HEK293 (cell line): Measurements from ENCODE around the gene SCAMP2.
A peak's percentile ranks its signal among the peaks of the same experiment; 100 is the strongest.

Experiments
- CTCF ChIA-PET: fragments of 350-600 bp; formaldehyde crosslinking; extraction: SDS; loops from one replicate; lab custom pipeline; 2021; ENCODE audit warnings: antibody characterized with exemption; lab: Yijun Ruan, JAX
- POLR2A ChIA-PET: fragments of 300-600 bp; formaldehyde crosslinking; extraction: SDS; loops from one replicate; lab custom pipeline; 2020; ENCODE audit warnings: antibody characterized with exemption, inconsistent platforms; lab: Yijun Ruan, JAX
- H3K27ac ChIP-seq: fragments of 200-500 bp; sonication (Bioruptor generic); 2 replicates; pipeline ENCODE4 v1.5.1; 2014; ENCODE audit warnings: low read depth, low read length, control low read depth, inconsistent platforms; ENCODE audit errors: extremely low read depth
- H3K36me3 ChIP-seq, 2 experiments: fragments of 200-500 bp in 1 of 2; sonication (Bioruptor generic) in 1 of 2; 1 replicate in 1 of 2; 2 replicates in 1 of 2; pipeline ENCODE4 v1.5.1; 2014 to 2017; ENCODE audit warnings: inconsistent platforms in 2 of 2, low read length in 2 of 2; ENCODE audit not compliant: control insufficient read depth in 2 of 2, insufficient read depth in 1 of 2
- H3K4me1 ChIP-seq: fragments of 200-500 bp; sonication (Bioruptor generic); 2 replicates; pipeline ENCODE4 v1.5.1; 2014; ENCODE audit warnings: mild to moderate bottlenecking, low read length, inconsistent platforms; ENCODE audit not compliant: control insufficient read depth, insufficient read depth
- H3K4me3 ChIP-seq: 2 replicates; pipeline ENCODE4 v1.5.1; 2011; ENCODE audit warnings: low read depth, mild to moderate bottlenecking, control low read depth, low read length, moderate library complexity
- H3K9me3 ChIP-seq: fragments of 200-500 bp; sonication (Bioruptor generic); 2 replicates; pipeline ENCODE4 v1.5.1; 2014; ENCODE audit warnings: low read depth, low read length, inconsistent platforms; ENCODE audit not compliant: control insufficient read depth, insufficient read depth
- GLIS1 ChIP-seq: fragments of 450-650 bp; formaldehyde crosslinking; IDR thresholded peaks from 2 replicates; pipeline ENCODE4 v1.5.1; 2016; ENCODE audit warnings: missing biosample characterization, missing genetic modification characterization
- GLIS2 ChIP-seq: fragments of 450-650 bp; formaldehyde crosslinking; IDR thresholded peaks from 2 replicates; pipeline ENCODE4 v1.5.1; 2016; ENCODE audit warnings: missing biosample characterization, missing genetic modification characterization
- KLF10 ChIP-seq: fragments of 450-650 bp; IDR thresholded peaks from 2 replicates; pipeline ENCODE4 v1.5.1; 2018; ENCODE audit warnings: missing biosample characterization, mild to moderate bottlenecking, missing genetic modification characterization
- SCRT1 ChIP-seq: fragments of 450-650 bp; formaldehyde crosslinking; IDR thresholded peaks from 2 replicates; pipeline ENCODE4 v1.5.1; 2016; ENCODE audit warnings: missing biosample characterization, missing genetic modification characterization, borderline replicate concordance
- SCRT2 ChIP-seq: fragments of 450-650 bp; formaldehyde crosslinking; IDR thresholded peaks from 2 replicates; pipeline ENCODE4 v1.5.1; 2016; ENCODE audit warnings: missing biosample characterization, missing genetic modification characterization
- SP7 ChIP-seq: fragments of 450-650 bp; formaldehyde crosslinking; IDR thresholded peaks from 2 replicates; pipeline ENCODE4 v1.5.1; 2016; ENCODE audit warnings: missing biosample characterization, missing genetic modification characterization
- ZFP3 ChIP-seq: fragments of 450-650 bp; formaldehyde crosslinking; IDR thresholded peaks from 2 replicates; pipeline ENCODE4 v1.5.1; 2016; ENCODE audit warnings: low read depth, missing biosample characterization, missing genetic modification characterization
- ZIC2 ChIP-seq: fragments of 450-650 bp; formaldehyde crosslinking; IDR thresholded peaks from 2 replicates; pipeline ENCODE4 v1.5.1; 2016; ENCODE audit warnings: missing biosample characterization, missing genetic modification characterization
- ZNF112 ChIP-seq: fragments of 450-650 bp; formaldehyde crosslinking; IDR thresholded peaks from 2 replicates; pipeline ENCODE4 v1.5.0; 2017; ENCODE audit warnings: missing biosample characterization, missing genetic modification characterization
- ZNF114 ChIP-seq: fragments of 450-650 bp; formaldehyde crosslinking; IDR thresholded peaks from 2 replicates; pipeline ENCODE4 v1.5.0; 2017; ENCODE audit warnings: missing biosample characterization, missing genetic modification characterization
- ZNF16 ChIP-seq: fragments of 450-650 bp; formaldehyde crosslinking; IDR thresholded peaks from 2 replicates; pipeline ENCODE4 v1.5.1; 2016; ENCODE audit warnings: low read depth, missing biosample characterization, missing genetic modification characterization
- ZNF23 ChIP-seq: fragments of 450-650 bp; formaldehyde crosslinking; IDR thresholded peaks from 2 replicates; pipeline ENCODE4 v1.5.1; 2016; ENCODE audit warnings: missing biosample characterization, missing genetic modification characterization, borderline replicate concordance
- ZNF335 ChIP-seq: fragments of 450-650 bp; formaldehyde crosslinking; conservative IDR thresholded peaks from 2 replicates; pipeline ENCODE4 v1.5.1; 2016; ENCODE audit warnings: missing biosample characterization, missing genetic modification characterization
- ZNF529 ChIP-seq: fragments of 450-650 bp; formaldehyde crosslinking; IDR thresholded peaks from 2 replicates; pipeline ENCODE4 v1.5.1; 2017; ENCODE audit warnings: missing genetic modification characterization, missing biosample characterization; ENCODE audit not compliant: insufficient replicate concordance
- ZNF596 ChIP-seq: fragments of 450-650 bp; IDR thresholded peaks from 2 replicates; pipeline ENCODE4 v1.5.0; 2018; ENCODE audit warnings: missing biosample characterization, mild to moderate bottlenecking, missing genetic modification characterization, moderate library complexity
- ZNF626 ChIP-seq: fragments of 450-650 bp; sonication (Bioruptor Pico); formaldehyde crosslinking; IDR thresholded peaks from 2 replicates; pipeline ENCODE4 v1.5.1; 2018; ENCODE audit warnings: missing biosample characterization, missing genetic modification characterization, inconsistent platforms
- ZNF701 ChIP-seq: fragments of 450-650 bp; formaldehyde crosslinking; IDR thresholded peaks from 2 replicates; pipeline ENCODE4 v1.5.1; 2016; ENCODE audit warnings: missing biosample characterization, missing genetic modification characterization
- ZNF791 ChIP-seq: fragments of 450-650 bp; formaldehyde crosslinking; IDR thresholded peaks from 2 replicates; pipeline ENCODE4 v1.5.1; 2016; ENCODE audit warnings: missing biosample characterization, missing genetic modification characterization
- ZSCAN16 ChIP-seq: fragments of 450-650 bp; formaldehyde crosslinking; IDR thresholded peaks from 2 replicates; pipeline ENCODE4 v1.5.1; 2016; ENCODE audit warnings: missing biosample characterization, missing genetic modification characterization
- TF ChIP-seq, protein P1 (sequence below): fragments of 450-650 bp; formaldehyde crosslinking; IDR thresholded peaks from 2 replicates; pipeline ENCODE4 v1.5.1; 2017; ENCODE audit warnings: missing biosample characterization, missing genetic modification characterization
- TF ChIP-seq, protein P2 (sequence below): fragments of 450-650 bp; formaldehyde crosslinking; IDR thresholded peaks from 2 replicates; pipeline ENCODE4 v1.5.1; 2016; ENCODE audit warnings: missing biosample characterization, missing genetic modification characterization
- TF ChIP-seq, protein P3 (sequence below): fragments of 450-650 bp; formaldehyde crosslinking; conservative IDR thresholded peaks from 2 replicates; pipeline ENCODE4 v1.5.1; 2016; ENCODE audit warnings: low read depth, missing biosample characterization, missing genetic modification characterization
- TF ChIP-seq, protein P4 (sequence below): fragments of 450-650 bp; formaldehyde crosslinking; IDR thresholded peaks from 2 replicates; pipeline ENCODE4 v1.5.1; 2016; ENCODE audit warnings: missing biosample characterization, missing genetic modification characterization, low read depth
- TF ChIP-seq, protein P5 (sequence below): fragments of 450-650 bp; formaldehyde crosslinking; IDR thresholded peaks from 2 replicates; pipeline ENCODE4 v1.5.1; 2016; ENCODE audit warnings: missing biosample characterization, missing genetic modification characterization
- TF ChIP-seq, protein P6 (sequence below): fragments of 450-650 bp; formaldehyde crosslinking; IDR thresholded peaks from 2 replicates; pipeline ENCODE4 v1.5.1; 2016; ENCODE audit warnings: missing biosample characterization, missing genetic modification characterization

SCAMP2 gene

DNA sequence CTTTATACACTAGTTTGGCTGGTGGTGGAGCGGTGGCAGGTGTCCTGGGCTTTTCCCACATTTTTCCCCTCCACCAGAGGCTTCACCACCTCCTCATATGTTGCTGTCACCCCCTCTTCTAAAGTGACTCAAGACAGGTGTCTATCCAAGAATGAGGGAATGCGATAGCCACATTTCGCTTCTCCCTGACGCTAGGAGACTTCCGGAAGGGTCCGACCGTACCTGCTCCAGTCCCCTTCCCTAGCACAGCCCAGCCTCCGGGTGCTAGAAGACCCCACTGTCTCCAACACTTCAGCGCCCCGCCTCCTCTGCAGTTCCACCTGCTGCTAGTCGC is 496 bp downstream of the SCAMP2 start:
- Histone ChIP-seq H3K9me3 (no peaks in the 10 kb centered on the region), H3K36me3 (peaks cover 8 to 23% of the 10 kb centered on the region in 2 experiments; a peak in 2 of 3 replicates), H3K4me3 (peak overlapping the region; percentile 96), H3K27ac (peak overlapping the region; percentile 74), H3K4me1 (peaks cover 7% of the 10 kb centered on the region)
- CTCF ChIA-PET = interaction anchor here (1.4 kb wide), 1 partner anchor 9 kb away, joined by 3 read pairs; no protein-coding TSS in a partner anchor
- POLR2A ChIA-PET = interaction anchor here (1.7 to 4.3 kb wide), 2 partner anchors 12 to 17 kb away, joined by 7 to 12 read pairs; partner anchors contain the start of gene MPI
- TF ChIP-seq ZNF23 (no peak), ZNF701 (no peak), ZNF791 (tag by site-specific recombination) (no peak), ZSCAN16 (tag by site-specific recombination) (no peak), GLIS1 (0 out of 2 replicates have a peak, but pooled peaks have one; percentile 5), ZNF335 (peak; percentile 75), ZNF114 (tag by site-specific recombination) (no peak), ZFP3 (tag by site-specific recombination) (no peak), SCRT1 (tag by site-specific recombination) (peak; percentile 99), SCRT2 (peak; percentile 99; the same call in 1 of the 2 replicates), ZNF596 (tag by site-specific recombination) (no peak), ZNF16 (tag by site-specific recombination) (no peak), ZNF626 (tag by site-specific recombination) (no peak), ZNF112 (tag by site-specific recombination) (no peak), KLF10 (tag by site-specific recombination) (no peak), GLIS2 (0 out of 2 replicates have a peak, but pooled peaks have one; percentile 47), SP7 (tag by site-specific recombination) (no peak), ZIC2 (no peak), ZNF529 (tag by site-specific recombination) (no peak)
- TF ChIP-seq, protein P1, sequence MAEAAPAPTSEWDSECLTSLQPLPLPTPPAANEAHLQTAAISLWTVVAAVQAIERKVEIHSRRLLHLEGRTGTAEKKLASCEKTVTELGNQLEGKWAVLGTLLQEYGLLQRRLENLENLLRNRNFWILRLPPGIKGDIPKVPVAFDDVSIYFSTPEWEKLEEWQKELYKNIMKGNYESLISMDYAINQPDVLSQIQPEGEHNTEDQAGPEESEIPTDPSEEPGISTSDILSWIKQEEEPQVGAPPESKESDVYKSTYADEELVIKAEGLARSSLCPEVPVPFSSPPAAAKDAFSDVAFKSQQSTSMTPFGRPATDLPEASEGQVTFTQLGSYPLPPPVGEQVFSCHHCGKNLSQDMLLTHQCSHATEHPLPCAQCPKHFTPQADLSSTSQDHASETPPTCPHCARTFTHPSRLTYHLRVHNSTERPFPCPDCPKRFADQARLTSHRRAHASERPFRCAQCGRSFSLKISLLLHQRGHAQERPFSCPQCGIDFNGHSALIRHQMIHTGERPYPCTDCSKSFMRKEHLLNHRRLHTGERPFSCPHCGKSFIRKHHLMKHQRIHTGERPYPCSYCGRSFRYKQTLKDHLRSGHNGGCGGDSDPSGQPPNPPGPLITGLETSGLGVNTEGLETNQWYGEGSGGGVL (tag by site-specific recombination) = no peak
- TF ChIP-seq, protein P2, sequence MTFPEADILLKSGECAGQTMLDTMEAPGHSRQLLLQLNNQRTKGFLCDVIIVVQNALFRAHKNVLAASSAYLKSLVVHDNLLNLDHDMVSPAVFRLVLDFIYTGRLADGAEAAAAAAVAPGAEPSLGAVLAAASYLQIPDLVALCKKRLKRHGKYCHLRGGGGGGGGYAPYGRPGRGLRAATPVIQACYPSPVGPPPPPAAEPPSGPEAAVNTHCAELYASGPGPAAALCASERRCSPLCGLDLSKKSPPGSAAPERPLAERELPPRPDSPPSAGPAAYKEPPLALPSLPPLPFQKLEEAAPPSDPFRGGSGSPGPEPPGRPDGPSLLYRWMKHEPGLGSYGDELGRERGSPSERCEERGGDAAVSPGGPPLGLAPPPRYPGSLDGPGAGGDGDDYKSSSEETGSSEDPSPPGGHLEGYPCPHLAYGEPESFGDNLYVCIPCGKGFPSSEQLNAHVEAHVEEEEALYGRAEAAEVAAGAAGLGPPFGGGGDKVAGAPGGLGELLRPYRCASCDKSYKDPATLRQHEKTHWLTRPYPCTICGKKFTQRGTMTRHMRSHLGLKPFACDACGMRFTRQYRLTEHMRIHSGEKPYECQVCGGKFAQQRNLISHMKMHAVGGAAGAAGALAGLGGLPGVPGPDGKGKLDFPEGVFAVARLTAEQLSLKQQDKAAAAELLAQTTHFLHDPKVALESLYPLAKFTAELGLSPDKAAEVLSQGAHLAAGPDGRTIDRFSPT (tag by site-specific recombination) = no peak
- TF ChIP-seq, protein P3, sequence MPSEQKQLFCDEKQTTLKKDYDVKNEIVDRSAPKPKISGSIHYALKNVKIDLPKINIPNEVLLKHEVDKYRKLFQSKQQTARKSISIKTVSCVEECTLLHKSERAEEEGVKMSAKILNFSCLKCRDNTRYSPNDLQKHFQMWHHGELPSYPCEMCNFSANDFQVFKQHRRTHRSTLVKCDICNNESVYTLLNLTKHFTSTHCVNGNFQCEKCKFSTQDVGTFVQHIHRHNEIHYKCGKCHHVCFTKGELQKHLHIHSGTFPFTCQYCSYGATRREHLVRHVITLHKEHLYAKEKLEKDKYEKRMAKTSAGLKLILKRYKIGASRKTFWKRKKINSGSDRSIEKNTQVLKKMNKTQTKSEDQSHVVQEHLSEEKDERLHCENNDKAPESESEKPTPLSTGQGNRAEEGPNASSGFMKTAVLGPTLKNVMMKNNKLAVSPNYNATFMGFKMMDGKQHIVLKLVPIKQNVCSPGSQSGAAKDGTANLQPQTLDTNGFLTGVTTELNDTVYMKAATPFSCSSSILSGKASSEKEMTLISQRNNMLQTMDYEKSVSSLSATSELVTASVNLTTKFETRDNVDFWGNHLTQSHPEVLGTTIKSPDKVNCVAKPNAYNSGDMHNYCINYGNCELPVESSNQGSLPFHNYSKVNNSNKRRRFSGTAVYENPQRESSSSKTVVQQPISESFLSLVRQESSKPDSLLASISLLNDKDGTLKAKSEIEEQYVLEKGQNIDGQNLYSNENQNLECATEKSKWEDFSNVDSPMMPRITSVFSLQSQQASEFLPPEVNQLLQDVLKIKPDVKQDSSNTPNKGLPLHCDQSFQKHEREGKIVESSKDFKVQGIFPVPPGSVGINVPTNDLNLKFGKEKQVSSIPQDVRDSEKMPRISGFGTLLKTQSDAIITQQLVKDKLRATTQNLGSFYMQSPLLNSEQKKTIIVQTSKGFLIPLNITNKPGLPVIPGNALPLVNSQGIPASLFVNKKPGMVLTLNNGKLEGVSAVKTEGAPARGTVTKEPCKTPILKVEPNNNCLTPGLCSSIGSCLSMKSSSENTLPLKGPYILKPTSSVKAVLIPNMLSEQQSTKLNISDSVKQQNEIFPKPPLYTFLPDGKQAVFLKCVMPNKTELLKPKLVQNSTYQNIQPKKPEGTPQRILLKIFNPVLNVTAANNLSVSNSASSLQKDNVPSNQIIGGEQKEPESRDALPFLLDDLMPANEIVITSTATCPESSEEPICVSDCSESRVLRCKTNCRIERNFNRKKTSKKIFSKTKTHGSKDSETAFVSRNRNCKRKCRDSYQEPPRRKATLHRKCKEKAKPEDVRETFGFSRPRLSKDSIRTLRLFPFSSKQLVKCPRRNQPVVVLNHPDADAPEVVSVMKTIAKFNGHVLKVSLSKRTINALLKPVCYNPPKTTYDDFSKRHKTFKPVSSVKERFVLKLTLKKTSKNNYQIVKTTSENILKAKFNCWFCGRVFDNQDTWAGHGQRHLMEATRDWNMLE = no peak
- TF ChIP-seq, protein P4, sequence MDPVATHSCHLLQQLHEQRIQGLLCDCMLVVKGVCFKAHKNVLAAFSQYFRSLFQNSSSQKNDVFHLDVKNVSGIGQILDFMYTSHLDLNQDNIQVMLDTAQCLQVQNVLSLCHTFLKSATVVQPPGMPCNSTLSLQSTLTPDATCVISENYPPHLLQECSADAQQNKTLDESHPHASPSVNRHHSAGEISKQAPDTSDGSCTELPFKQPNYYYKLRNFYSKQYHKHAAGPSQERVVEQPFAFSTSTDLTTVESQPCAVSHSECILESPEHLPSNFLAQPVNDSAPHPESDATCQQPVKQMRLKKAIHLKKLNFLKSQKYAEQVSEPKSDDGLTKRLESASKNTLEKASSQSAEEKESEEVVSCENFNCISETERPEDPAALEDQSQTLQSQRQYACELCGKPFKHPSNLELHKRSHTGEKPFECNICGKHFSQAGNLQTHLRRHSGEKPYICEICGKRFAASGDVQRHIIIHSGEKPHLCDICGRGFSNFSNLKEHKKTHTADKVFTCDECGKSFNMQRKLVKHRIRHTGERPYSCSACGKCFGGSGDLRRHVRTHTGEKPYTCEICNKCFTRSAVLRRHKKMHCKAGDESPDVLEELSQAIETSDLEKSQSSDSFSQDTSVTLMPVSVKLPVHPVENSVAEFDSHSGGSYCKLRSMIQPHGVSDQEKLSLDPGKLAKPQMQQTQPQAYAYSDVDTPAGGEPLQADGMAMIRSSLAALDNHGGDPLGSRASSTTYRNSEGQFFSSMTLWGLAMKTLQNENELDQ = no peak
- TF ChIP-seq, protein P5, sequence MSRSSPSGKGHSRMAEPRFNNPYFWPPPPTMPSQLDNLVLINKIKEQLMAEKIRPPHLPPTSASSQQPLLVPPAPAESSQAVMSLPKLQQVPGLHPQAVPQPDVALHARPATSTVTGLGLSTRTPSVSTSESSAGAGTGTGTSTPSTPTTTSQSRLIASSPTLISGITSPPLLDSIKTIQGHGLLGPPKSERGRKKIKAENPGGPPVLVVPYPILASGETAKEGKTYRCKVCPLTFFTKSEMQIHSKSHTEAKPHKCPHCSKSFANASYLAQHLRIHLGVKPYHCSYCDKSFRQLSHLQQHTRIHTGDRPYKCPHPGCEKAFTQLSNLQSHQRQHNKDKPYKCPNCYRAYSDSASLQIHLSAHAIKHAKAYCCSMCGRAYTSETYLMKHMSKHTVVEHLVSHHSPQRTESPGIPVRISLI (tag by site-specific recombination) = no peak
- TF ChIP-seq, protein P6, sequence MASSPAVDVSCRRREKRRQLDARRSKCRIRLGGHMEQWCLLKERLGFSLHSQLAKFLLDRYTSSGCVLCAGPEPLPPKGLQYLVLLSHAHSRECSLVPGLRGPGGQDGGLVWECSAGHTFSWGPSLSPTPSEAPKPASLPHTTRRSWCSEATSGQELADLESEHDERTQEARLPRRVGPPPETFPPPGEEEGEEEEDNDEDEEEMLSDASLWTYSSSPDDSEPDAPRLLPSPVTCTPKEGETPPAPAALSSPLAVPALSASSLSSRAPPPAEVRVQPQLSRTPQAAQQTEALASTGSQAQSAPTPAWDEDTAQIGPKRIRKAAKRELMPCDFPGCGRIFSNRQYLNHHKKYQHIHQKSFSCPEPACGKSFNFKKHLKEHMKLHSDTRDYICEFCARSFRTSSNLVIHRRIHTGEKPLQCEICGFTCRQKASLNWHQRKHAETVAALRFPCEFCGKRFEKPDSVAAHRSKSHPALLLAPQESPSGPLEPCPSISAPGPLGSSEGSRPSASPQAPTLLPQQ (tag by site-specific recombination) = no peak
